ENCODE results near the gene ZNF571.

- TF ChIP-seq CTCF (IDR thresholded peaks at IDR 0.05; ENCODE audit: poor library complexity) (no peak), EZH2 (IDR thresholded peaks at IDR 0.05; ENCODE audit: borderline replicate concordance) (no peak), EZH2phosphoT487 (IDR thresholded peaks at IDR 0.05; ENCODE audit: low read depth, severe bottlenecking, unreplicated experiment) (no peak)
Measured at GRCh38 chr19:37565370-37565669, 29.3 kb downstream of the ZNF571 start.

Measured in hepatocyte (in vitro differentiated cells).